ENCODE results near the gene MRPL11. TPM values are rescaled to one million over a fixed set of nuclear protein-coding genes. Genes with fewer than 3 reads are reported as not detected.
"Not testable (repeated sequence)": the region's sequence is repeated elsewhere in the genome, so short reads cannot be mapped to it uniquely, and the experiment has no call there.

The MRPL11 gene
- total RNA-seq, 1 donor from 2014 or later: 52.6 TPM

- DNase-seq; ATAC-seq (ENCODE audit: poor library complexity); intact Hi-C loops (cut with DNase I): not testable (repeated sequence)
Observed at GRCh38 chr11:66440940-66441282, 2.3 kb upstream of the MRPL11 start.

- ATAC-seq (ENCODE audit: poor library complexity); DNase-seq; intact Hi-C loops (cut with DNase I): not testable (repeated sequence)
Observed at GRCh38 chr11:66440101-66440939, 1.7 kb upstream of the MRPL11 start.

- DNase-seq: no peak
- intact Hi-C loops (cut with DNase I): no loop called here
- ATAC-seq (ENCODE audit: poor library complexity): no peak
Observed at GRCh38 chr11:66437979-66438503, 607 bp downstream of the MRPL11 start.

- intact Hi-C loops (cut with DNase I): no loop called here
- ATAC-seq (ENCODE audit: poor library complexity): no peak
- no peak for DNase-seq
Observed at GRCh38 chr11:66432597-66432996, 6.1 kb downstream of the MRPL11 start.

- DNase-seq; intact Hi-C loops (cut with DNase I); ATAC-seq (ENCODE audit: poor library complexity): not testable (repeated sequence)
Observed at GRCh38 chr11:66431871-66432329, 6.7 kb downstream of the MRPL11 start.

- ATAC-seq (ENCODE audit: poor library complexity); intact Hi-C loops (cut with DNase I); DNase-seq: not testable (repeated sequence)
Observed at GRCh38 chr11:66431287-66431686, 7.4 kb downstream of the MRPL11 start.

- DNase-seq: peak; percentile 81
- intact Hi-C loops (cut with DNase I): loop anchor here (1.0 kb wide), 1 partner anchor 22 kb away; no protein-coding TSS in a partner anchor
- ATAC-seq (ENCODE audit: poor library complexity): peak; percentile 89
Observed at GRCh38 chr11:66429983-66430602, 8.6 kb downstream of the MRPL11 start.

GRCh38 chr11:66428933-66429332, 9.7 kb downstream of the MRPL11 start:
- ATAC-seq (ENCODE audit: poor library complexity) (no peak), DNase-seq (no peak)
- intact Hi-C loops (cut with DNase I): no loop called here

- ATAC-seq (ENCODE audit: poor library complexity) (no peak), DNase-seq (no peak)
- intact Hi-C loops (cut with DNase I): no loop called here
Observed at GRCh38 chr11:66426314-66426713, 12.3 kb downstream of the MRPL11 start.

- DNase-seq: peak; percentile 92
- intact Hi-C loops (cut with DNase I): no loop called here
- peak; percentile 90 for ATAC-seq (ENCODE audit: poor library complexity)
Observed at GRCh38 chr11:66421492-66422205, 17.0 kb downstream of the MRPL11 start.

- DNase-seq (no peak), ATAC-seq (ENCODE audit: poor library complexity) (no peak)
- intact Hi-C loops (cut with DNase I): no loop called here
Observed at GRCh38 chr11:66420671-66421476, 17.8 kb downstream of the MRPL11 start, which contains the start of gene NPAS4. NPAS4 (plus strand) TSS chr11:66421035; CDS start chr11:66421180, 145 bp downstream.

- intact Hi-C loops (cut with DNase I): no loop called here
- ATAC-seq (ENCODE audit: poor library complexity): no peak
- DNase-seq: no peak
Observed at GRCh38 chr11:66419825-66420224, 18.8 kb downstream of the MRPL11 start.

GRCh38 chr11:66418986-66419308, 19.7 kb downstream of the MRPL11 start:
- DNase-seq (no peak), ATAC-seq (ENCODE audit: poor library complexity) (no peak)
- intact Hi-C loops (cut with DNase I): no loop called here

GRCh38 chr11:66418168-66418985, 20.3 kb downstream of the MRPL11 start:
- intact Hi-C loops (cut with DNase I): no loop called here
- peak; percentile 85 for DNase-seq
- peak; percentile 97 for ATAC-seq (ENCODE audit: poor library complexity)

GRCh38 chr11:66417000-66417399, 21.6 kb downstream of the MRPL11 start:
- intact Hi-C loops (cut with DNase I): no loop called here
- DNase-seq (no peak), ATAC-seq (ENCODE audit: poor library complexity) (no peak)

GRCh38 chr11:66415423-66415822, 23.2 kb downstream of the MRPL11 start:
- no peak for ATAC-seq (ENCODE audit: poor library complexity)
- intact Hi-C loops (cut with DNase I): no loop called here
- DNase-seq: no peak

- ATAC-seq (ENCODE audit: poor library complexity) (no peak), DNase-seq (no peak)
- intact Hi-C loops (cut with DNase I): no loop called here
Observed at GRCh38 chr11:66414120-66414934, 24.3 kb downstream of the MRPL11 start.

Measured in Right ventricle myocardium superior (tissue), 1 donor.